Astrocyte of the spinal cord (primary cell): Measurements from ENCODE around the gene PRR4.

Source experiments
- DNase-seq: peaks from one replicate; pipeline ENCODE4 v3.0.0; 2011; ENCODE audit warnings: low read depth, low spot score
- H3K4me3 ChIP-seq: 2 replicates; pipeline ENCODE4 v1.5.1; 2011; ENCODE audit warnings: low read depth, mild to moderate bottlenecking, low read length, moderate library complexity
- CTCF ChIP-seq: IDR thresholded peaks from 2 replicates; pipeline ENCODE4 v1.5.1; 2012; ENCODE audit warnings: low read depth, mild to moderate bottlenecking, low read length, inconsistent platforms
- in situ Hi-C: cut with HindIII; loops from 2 replicates; pipeline ENCODE4 v1.10.0; 2017; ENCODE audit warnings: low sequenced_read_pairs

Gene PRR4

GRCh38 chr12:10867381-10867780 is 18.1 kb upstream of the PRR4 start:
- no peak overlapping the region for H3K4me3 ChIP-seq
- no peak for TF ChIP-seq CTCF
- no peak for DNase-seq
- in situ Hi-C loops, result no loop called here

- in situ Hi-C loops, result no loop called here
- H3K4me3 ChIP-seq, result no peak overlapping the region
- TF ChIP-seq CTCF, result no peak
- no peak for DNase-seq
Measured at GRCh38 chr12:10863512-10864218, 14.4 kb upstream of the PRR4 start.

DNA sequence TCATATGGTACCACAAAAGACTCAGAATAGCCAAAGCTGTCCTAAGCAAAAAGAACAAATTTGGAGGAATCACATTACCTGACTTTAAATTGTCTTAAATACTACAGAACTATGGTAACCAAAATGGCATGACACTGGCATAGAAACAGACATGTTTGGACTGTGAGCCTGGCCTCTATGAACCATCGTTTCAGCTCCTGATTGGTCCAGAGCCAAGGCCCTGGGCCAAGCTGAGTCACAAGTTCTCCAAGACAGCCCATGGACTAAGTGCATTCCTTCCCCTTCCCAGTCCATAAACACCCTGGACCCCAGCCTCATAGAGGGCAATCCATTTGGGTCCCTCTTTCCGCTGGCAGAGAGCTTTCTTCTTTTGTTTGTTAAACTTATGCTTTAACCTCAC is 12.1 kb upstream of the PRR4 start:
- no peak overlapping the region for H3K4me3 ChIP-seq
- in situ Hi-C loops, result no loop called here
- TF ChIP-seq CTCF, result no peak
- DNase-seq, result peak; percentile 19

DNA sequence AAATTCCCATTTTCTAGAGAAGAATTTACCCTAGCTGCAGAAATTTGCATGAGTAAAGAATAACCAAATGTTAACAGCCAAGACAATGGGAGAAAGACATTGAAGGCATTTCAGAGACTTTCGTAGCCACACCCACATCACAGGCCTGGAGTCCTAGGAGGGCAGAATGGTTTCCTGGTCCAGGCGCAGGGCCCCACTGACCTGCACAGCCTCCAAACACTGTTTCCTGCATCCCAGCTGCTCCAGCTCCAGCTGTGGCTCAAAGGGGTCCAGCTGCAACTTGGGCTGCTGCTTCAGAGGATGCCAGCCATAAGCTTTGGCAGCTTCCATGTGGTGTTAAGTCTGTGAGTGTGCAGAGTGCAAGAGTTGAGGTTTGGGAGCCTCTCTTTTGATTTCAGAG is 6.5 kb upstream of the PRR4 start:
- no peak for DNase-seq
- H3K4me3 ChIP-seq, result no peak overlapping the region
- in situ Hi-C loops, result no loop called here
- TF ChIP-seq CTCF, result no peak

- no peak for DNase-seq
- no peak for TF ChIP-seq CTCF
- H3K4me3 ChIP-seq, result no peak overlapping the region
- in situ Hi-C loops, result no loop called here
Measured at GRCh38 chr12:10853776-10854175, 4.5 kb upstream of the PRR4 start.

DNA sequence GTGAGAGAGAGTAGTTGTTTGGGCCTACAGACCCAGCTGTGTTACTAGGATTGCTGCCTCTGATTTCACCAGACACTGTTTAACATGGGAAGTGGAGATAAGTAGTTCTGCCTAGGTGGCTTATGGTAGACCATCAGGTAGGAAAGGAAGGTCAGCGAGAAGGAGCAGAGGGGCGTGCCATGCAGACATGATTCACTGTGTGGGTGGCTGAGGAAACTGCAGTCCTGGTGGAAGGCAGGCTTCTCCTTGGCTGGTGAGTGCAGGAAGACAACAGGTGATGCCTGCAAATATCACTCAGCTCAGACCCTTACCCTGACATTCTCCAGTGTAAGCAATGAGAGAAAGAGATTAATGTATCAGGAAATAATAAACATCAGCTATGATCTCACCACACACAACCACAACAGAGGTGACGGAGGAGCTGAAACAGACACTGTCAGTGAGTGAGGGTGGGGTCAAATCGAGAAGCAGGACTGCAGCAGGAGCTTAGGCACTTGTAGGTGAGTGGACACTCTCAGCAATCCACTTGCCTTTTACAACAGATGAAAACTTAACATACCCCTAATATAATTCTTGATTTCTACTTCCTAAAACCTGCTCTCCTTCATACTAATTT is 2.1 kb upstream of the PRR4 start:
- TF ChIP-seq CTCF, result no peak
- in situ Hi-C loops, result no loop called here
- no peak overlapping the region for H3K4me3 ChIP-seq
- no peak for DNase-seq

GRCh38 chr12:10847744-10848143 is 1.5 kb downstream of the PRR4 start:
- H3K4me3 ChIP-seq, result no peak overlapping the region
- in situ Hi-C loops, result no loop called here
- DNase-seq, result no peak
- no peak for TF ChIP-seq CTCF
